SK-N-SH (cell line): ENCODE data around the gene UBE3B. TPM values are rescaled to one million over a fixed set of nuclear protein-coding genes. Genes with fewer than 3 reads are reported as not detected.
A peak's percentile ranks its signal among the peaks of the same experiment; 100 is the strongest.

Experiments
- CTCF ChIA-PET: fragments of 300-600, 350-600 bp; formaldehyde crosslinking; extraction: SDS; loops from one replicate; lab custom pipeline; 2021; lab: Yijun Ruan, JAX
- POLR2A ChIA-PET: fragments of 350-600 bp; sonication (Branson Sonifier 250); formaldehyde crosslinking; extraction: SDS; loops from one replicate; lab custom pipeline; 2020; ENCODE audit warnings: antibody characterized with exemption, inconsistent platforms; lab: Yijun Ruan, JAX
- DNase-seq: peaks from one replicate; pipeline ENCODE4 v3.0.0; 2012
- H2AFZ ChIP-seq: fragments of 200-600 bp; sonication (generic); 2 replicates; pipeline ENCODE4 v1.8.1; 2016; ENCODE audit warnings: antibody characterized with exemption, mild to moderate bottlenecking, low read depth
- H3F3A ChIP-seq: fragments of 200-600 bp; sonication (generic); replicated peaks from 2 replicates; pipeline ENCODE3; 2016; ENCODE audit warnings: antibody characterized with exemption, mild to moderate bottlenecking; ENCODE audit not compliant: insufficient read depth
- H3K27ac ChIP-seq, 2 experiments: fragments of 200-500 bp in 1 of 2; fragments of 200-600 bp in 1 of 2; sonication (Bioruptor generic) in 1 of 2; sonication (generic), shearing (Covaris generic) in 1 of 2; 2 replicates each; pipeline versions ENCODE4 v1.5.1 to v1.6.1; 2014 to 2016; ENCODE audit warnings: low read depth in 2 of 2, inconsistent platforms in 1 of 2, low read length in 1 of 2, mild to moderate bottlenecking in 1 of 2, mixed read lengths in 1 of 2
- H3K27me3 ChIP-seq: fragments of 200-600 bp; sonication (generic), shearing (Covaris generic); 2 replicates; pipeline ENCODE4 v1.6.1; 2016; ENCODE audit warnings: mixed run types; ENCODE audit not compliant: insufficient read depth
- H3K36me3 ChIP-seq, 2 experiments: fragments of 200-500 bp in 1 of 2; fragments of 200-600 bp in 1 of 2; sonication (Bioruptor generic) in 1 of 2; sonication (generic) in 1 of 2; replicated peaks in 1 of 2; 2 replicates each; pipeline versions ENCODE3 to v1.5.1; 2014 to 2016; ENCODE audit warnings: low read length in 1 of 2, mild to moderate bottlenecking in 1 of 2; ENCODE audit not compliant: insufficient read depth in 2 of 2, control insufficient read depth in 1 of 2
- H3K4me1 ChIP-seq, 2 experiments: fragments of 200-500 bp in 1 of 2; fragments of 200-600 bp in 1 of 2; sonication (Bioruptor generic) in 1 of 2; sonication (generic), shearing (Covaris generic) in 1 of 2; 2 replicates each; pipeline versions ENCODE4 v1.5.1 to v1.6.1; 2014 to 2016; ENCODE audit warnings: low read depth in 1 of 2, low read length in 1 of 2, mixed run types in 1 of 2; ENCODE audit not compliant: insufficient read depth in 2 of 2, control insufficient read depth in 1 of 2
- H3K4me2 ChIP-seq: fragments of 200-600 bp; sonication (generic), shearing (Covaris generic); 2 replicates; pipeline ENCODE4 v1.6.1; 2017; ENCODE audit warnings: mixed run types
- H3K4me3 ChIP-seq, 2 experiments: fragments of 200-500 bp in 1 of 2; fragments of 200-600 bp in 1 of 2; sonication (Bioruptor generic) in 1 of 2; sonication (generic), shearing (Covaris generic) in 1 of 2; 2 replicates each; pipeline versions ENCODE4 v1.5.1 to v1.8.1; 2014 to 2016; ENCODE audit warnings: low read depth in 2 of 2, inconsistent platforms in 1 of 2, low read length in 1 of 2, mild to moderate bottlenecking in 1 of 2, mixed read lengths in 1 of 2, moderate library complexity in 1 of 2
- H3K79me2 ChIP-seq: fragments of 200-600 bp; sonication (generic); 2 replicates; pipeline ENCODE4 v1.8.1; 2017; ENCODE audit warnings: mild to moderate bottlenecking; ENCODE audit not compliant: insufficient read depth
- H3K9ac ChIP-seq: fragments of 200-600 bp; sonication (generic); 2 replicates; pipeline ENCODE4 v1.6.1; 2017; ENCODE audit warnings: mixed run types
- H3K9me2 ChIP-seq: fragments of 200-600 bp; sonication (generic); 2 replicates; pipeline ENCODE4 v1.6.1; 2017; ENCODE audit warnings: mixed run types
- H3K9me3 ChIP-seq: fragments of 200-600 bp; sonication (generic); 2 replicates; pipeline ENCODE4 v1.6.1; 2017; ENCODE audit warnings: mixed run types, mild to moderate bottlenecking, moderate library complexity
- H4K20me1 ChIP-seq: fragments of 200-600 bp; sonication (generic); 2 replicates; pipeline ENCODE4 v1.6.1; 2017; ENCODE audit warnings: mild to moderate bottlenecking, mixed run types; ENCODE audit not compliant: insufficient read depth
- CHD2 ChIP-seq: fragments of 150-350 bp; IDR thresholded peaks from 2 replicates; pipeline ENCODE4 v1.6.1; 2018; ENCODE audit warnings: low read length; ENCODE audit not compliant: partially characterized antibody
- EP300 ChIP-seq, 2 experiments: IDR thresholded peaks; 2 replicates each; pipeline versions ENCODE4 v1.4.0 to v1.6.1; 2012; ENCODE audit warnings: borderline replicate concordance in 1 of 2, low read depth in 1 of 2, low read length in 1 of 2
- EZH2phosphoT487 ChIP-seq: fragments of 200-600 bp; sonication (generic); IDR thresholded peaks from 2 replicates; pipeline ENCODE4 v1.6.1; 2017; ENCODE audit warnings: low read depth, mixed run types, mild to moderate bottlenecking, antibody characterized with exemption, moderate library complexity, borderline replicate concordance
- FOSL2 ChIP-seq: IDR thresholded peaks from 2 replicates; pipeline ENCODE4 v1.4.0; 2012; ENCODE audit warnings: low read depth, mild to moderate bottlenecking, moderate library complexity, borderline replicate concordance
- FOXJ3 ChIP-seq: sonication (generic); formaldehyde crosslinking; IDR thresholded peaks from 2 replicates; pipeline ENCODE4 v1.5.1; 2020; ENCODE audit warnings: mild to moderate bottlenecking, missing genetic modification reagents
- GABPA ChIP-seq: IDR thresholded peaks from 2 replicates; pipeline ENCODE4 v1.4.0; 2012; ENCODE audit warnings: low read depth, mild to moderate bottlenecking
- GATA2 ChIP-seq: sonication (generic); formaldehyde crosslinking; IDR thresholded peaks from 2 replicates; pipeline ENCODE4 v1.5.0; 2020; ENCODE audit warnings: mild to moderate bottlenecking, missing genetic modification reagents
- IRF3 ChIP-seq: fragments of 150-350 bp; IDR thresholded peaks from 2 replicates; pipeline ENCODE4 v1.6.1; 2016; ENCODE audit warnings: mild to moderate bottlenecking, low read depth, low read length
- MAX ChIP-seq: IDR thresholded peaks from 2 replicates; pipeline ENCODE4 v1.4.0; 2012; ENCODE audit warnings: low read depth
- MEF2A ChIP-seq: IDR thresholded peaks from 2 replicates; pipeline ENCODE4 v1.4.0; 2012; ENCODE audit warnings: low read depth, borderline replicate concordance
- RAD21 ChIP-seq: IDR thresholded peaks from 2 replicates; pipeline ENCODE4 v1.6.1; 2012; ENCODE audit warnings: mild to moderate bottlenecking, low read length
- RCOR1 ChIP-seq: fragments of 150-350 bp; IDR thresholded peaks from 2 replicates; pipeline ENCODE4 v1.6.1; 2017; ENCODE audit warnings: antibody characterized with exemption, low read length
- RFX5 ChIP-seq: IDR thresholded peaks from 2 replicates; pipeline ENCODE4 v1.6.1; 2012; ENCODE audit warnings: mild to moderate bottlenecking, improper control_type of control experiment, low read length
- RXRA ChIP-seq: IDR thresholded peaks from 2 replicates; pipeline ENCODE4 v1.4.0; 2012; ENCODE audit warnings: low read depth, mild to moderate bottlenecking, borderline replicate concordance
- SIN3A ChIP-seq: IDR thresholded peaks from 2 replicates; pipeline ENCODE4 v1.6.1; 2012; ENCODE audit warnings: low read depth, mild to moderate bottlenecking, low read length, moderate library complexity, borderline replicate concordance
- SMC3 ChIP-seq: IDR thresholded peaks from 2 replicates; pipeline ENCODE4 v1.6.1; 2012; ENCODE audit warnings: low read depth, low read length, improper control_type of control experiment
- TAF1 ChIP-seq: IDR thresholded peaks from 2 replicates; pipeline ENCODE4 v1.6.1; 2012; ENCODE audit warnings: low read depth, mild to moderate bottlenecking, low read length, moderate library complexity, borderline replicate concordance
- TCF12 ChIP-seq: IDR thresholded peaks from 2 replicates; pipeline ENCODE4 v1.4.0; 2012
- TEAD4 ChIP-seq: IDR thresholded peaks from 2 replicates; pipeline ENCODE4 v1.4.0; 2012; ENCODE audit warnings: mild to moderate bottlenecking, borderline replicate concordance; ENCODE audit not compliant: insufficient read depth
- WGBS: methylation state at CpG from one replicate; pipeline ENCODE4 v1.1.6; 2017; ENCODE audit warnings: low lambda C conversion rate; 5-methylcytosine and 5-hydroxymethylcytosine counted together
- polyA plus RNA-seq, 3 experiments: library from polyadenylated mRNA; depleted of rRNA; stranded (reverse); fragments of >200 nt; gene quantifications; 2 replicates each; pipeline ENCODE4 v1.2.3, GENCODE V29; 2012
- TF ChIP-seq, protein P1 (sequence below): IDR thresholded peaks from 2 replicates; pipeline ENCODE4; 2012
- TF ChIP-seq, protein P2 (sequence below): IDR thresholded peaks from 2 replicates; pipeline ENCODE4 v1.4.0; 2012; ENCODE audit warnings: low read depth, borderline replicate concordance

UBE3B gene
- polyA plus RNA-seq, 1 of the 3 experiments (the other 2 are of a cell fraction): 28.6 TPM

DNA sequence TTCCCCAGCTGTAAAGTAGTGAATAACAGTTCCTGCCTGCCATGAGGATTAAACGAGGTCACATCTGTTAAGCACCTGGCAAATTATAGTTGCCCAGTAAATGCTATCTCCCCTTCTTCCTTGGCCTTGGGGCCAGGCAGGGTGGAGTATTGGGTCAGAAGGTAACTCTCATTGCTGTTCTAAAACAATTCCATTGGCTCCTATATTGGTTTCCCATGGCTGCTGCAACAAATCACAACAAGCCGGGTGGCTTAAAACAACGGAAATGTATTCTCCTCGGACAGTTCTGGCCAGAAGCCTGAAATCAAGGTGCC, 63.9 kb downstream of the UBE3B start:
- POLR2A ChIA-PET: interaction anchor here (1.0 to 2.6 kb wide), 5 partner anchors 11 to 104 kb away, joined by 3 to 10 read pairs (median 5); no protein-coding TSS in a partner anchor
- 46% methylated on average over 4 of the region's 4 CpGs for WGBS

GRCh38 chr12:109542014-109542413, 64.6 kb downstream of the UBE3B start:
- 63% methylated on average over 2 of the region's 2 CpGs for WGBS
- no peaks in the 10 kb centered on the region for H3K36me3 ChIP-seq
- peaks cover 6 to 81% of the 10 kb centered on the region in 2 experiments; a peak in 3 of 4 replicates for H3K4me1 ChIP-seq
- no peaks in the 10 kb centered on the region for H3F3A ChIP-seq
- POLR2A ChIA-PET: interaction anchor here (1.6 to 2.6 kb wide), 2 partner anchors 12 to 19 kb away, joined by 5 to 10 read pairs; no protein-coding TSS in a partner anchor
- H3K9me3 ChIP-seq: no peaks in the 10 kb centered on the region
- no peak overlapping the region for H3K9ac ChIP-seq
- CTCF ChIA-PET: interaction anchor here (1.1 to 5.7 kb wide), 6 partner anchors 10 to 49 kb away, joined by 4 to 23 read pairs (median 10); partner anchors contain the start of genes MMAB and MVK
- H4K20me1 ChIP-seq: no peaks in the 10 kb centered on the region
- peak overlapping the region in 1 of 2 experiments; percentile 91; a peak in 2 of 4 replicates for H3K27ac ChIP-seq
- no peak for DNase-seq
- H3K4me3 ChIP-seq: no peak overlapping the region
- H2AFZ ChIP-seq: no peak overlapping the region
- H3K27me3 ChIP-seq: no peaks in the 10 kb centered on the region
- H3K4me2 ChIP-seq: no peak overlapping the region
- no peaks in the 10 kb centered on the region for H3K9me2 ChIP-seq
- no peaks in the 10 kb centered on the region for H3K79me2 ChIP-seq
- TF ChIP-seq, protein P1, sequence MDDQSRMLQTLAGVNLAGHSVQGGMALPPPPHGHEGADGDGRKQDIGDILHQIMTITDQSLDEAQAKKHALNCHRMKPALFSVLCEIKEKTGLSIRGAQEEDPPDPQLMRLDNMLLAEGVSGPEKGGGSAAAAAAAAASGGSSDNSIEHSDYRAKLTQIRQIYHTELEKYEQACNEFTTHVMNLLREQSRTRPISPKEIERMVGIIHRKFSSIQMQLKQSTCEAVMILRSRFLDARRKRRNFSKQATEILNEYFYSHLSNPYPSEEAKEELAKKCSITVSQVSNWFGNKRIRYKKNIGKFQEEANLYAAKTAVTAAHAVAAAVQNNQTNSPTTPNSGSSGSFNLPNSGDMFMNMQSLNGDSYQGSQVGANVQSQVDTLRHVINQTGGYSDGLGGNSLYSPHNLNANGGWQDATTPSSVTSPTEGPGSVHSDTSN: no peak
- TF ChIP-seq TAF1 (no peak), SIN3A (no peak), MEF2A (no peak), EP300 (IDR thresholded peaks at IDR 0.05; ENCODE audit: borderline replicate concordance in 1 of 2, low read depth in 1 of 2, low read length in 1 of 2) (no peak), TEAD4 (no peak), GABPA (no peak), FOXJ3 (no peak)

More for the DNA sequence above, 63.9 kb downstream of the UBE3B start:
- Histone ChIP-seq H3F3A (no peaks in the 10 kb centered on the region), H3K27ac (peak overlapping the region in 1 of 2 experiments; percentile 91; a peak in 2 of 4 replicates), H3K9ac (no peak overlapping the region), H3K36me3 (no peaks in the 10 kb centered on the region), H2AFZ (no peak overlapping the region), H3K9me2 (no peaks in the 10 kb centered on the region), H3K79me2 (no peaks in the 10 kb centered on the region), H3K9me3 (no peaks in the 10 kb centered on the region), H4K20me1 (no peaks in the 10 kb centered on the region), H3K4me2 (no peak overlapping the region), H3K4me1 (peaks cover 6 to 86% of the 10 kb centered on the region in 2 experiments; a peak in 3 of 4 replicates), H3K27me3 (no peaks in the 10 kb centered on the region), H3K4me3 (no peak overlapping the region)
- TF ChIP-seq FOSL2 (no peak), FOXJ3 (no peak), GATA2 (peak; percentile 49), EZH2phosphoT487 (no peak), EP300 (IDR thresholded peaks at IDR 0.05; ENCODE audit: borderline replicate concordance in 1 of 2, low read depth in 1 of 2, low read length in 1 of 2) (peak in 1 of 2 experiments; percentile 87; a peak in 2 of 4 replicates), RXRA (no peak), MAX (no peak), CHD2 (peak; percentile 38), TCF12 (peak; percentile 55; the same call in 1 of the 2 replicates), SMC3 (no peak), TAF1 (no peak), RAD21 (no peak; the same call in 1 of the 2 replicates), IRF3 (no peak; the same call in 1 of the 2 replicates), RCOR1 (peak; percentile 62; the same call in 1 of the 2 replicates), RFX5 (no peak)
- TF ChIP-seq, protein P2, sequence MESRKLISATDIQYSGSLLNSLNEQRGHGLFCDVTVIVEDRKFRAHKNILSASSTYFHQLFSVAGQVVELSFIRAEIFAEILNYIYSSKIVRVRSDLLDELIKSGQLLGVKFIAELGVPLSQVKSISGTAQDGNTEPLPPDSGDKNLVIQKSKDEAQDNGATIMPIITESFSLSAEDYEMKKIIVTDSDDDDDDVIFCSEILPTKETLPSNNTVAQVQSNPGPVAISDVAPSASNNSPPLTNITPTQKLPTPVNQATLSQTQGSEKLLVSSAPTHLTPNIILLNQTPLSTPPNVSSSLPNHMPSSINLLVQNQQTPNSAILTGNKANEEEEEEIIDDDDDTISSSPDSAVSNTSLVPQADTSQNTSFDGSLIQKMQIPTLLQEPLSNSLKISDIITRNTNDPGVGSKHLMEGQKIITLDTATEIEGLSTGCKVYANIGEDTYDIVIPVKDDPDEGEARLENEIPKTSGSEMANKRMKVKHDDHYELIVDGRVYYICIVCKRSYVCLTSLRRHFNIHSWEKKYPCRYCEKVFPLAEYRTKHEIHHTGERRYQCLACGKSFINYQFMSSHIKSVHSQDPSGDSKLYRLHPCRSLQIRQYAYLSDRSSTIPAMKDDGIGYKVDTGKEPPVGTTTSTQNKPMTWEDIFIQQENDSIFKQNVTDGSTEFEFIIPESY: no peak
- peak; percentile 69 for DNase-seq
- CTCF ChIA-PET: interaction anchor here (0.8 to 5.7 kb wide), 9 partner anchors 9 to 304 kb away, joined by 3 to 23 read pairs (median 4); partner anchors contain the start of gene MVK
